Measurements from ENCODE around the gene MYO1E.
"Not testable (repeated sequence)": the region's sequence is repeated elsewhere in the genome, so short reads cannot be mapped to it uniquely, and the experiment has no call there.

The MYO1E gene

DNA sequence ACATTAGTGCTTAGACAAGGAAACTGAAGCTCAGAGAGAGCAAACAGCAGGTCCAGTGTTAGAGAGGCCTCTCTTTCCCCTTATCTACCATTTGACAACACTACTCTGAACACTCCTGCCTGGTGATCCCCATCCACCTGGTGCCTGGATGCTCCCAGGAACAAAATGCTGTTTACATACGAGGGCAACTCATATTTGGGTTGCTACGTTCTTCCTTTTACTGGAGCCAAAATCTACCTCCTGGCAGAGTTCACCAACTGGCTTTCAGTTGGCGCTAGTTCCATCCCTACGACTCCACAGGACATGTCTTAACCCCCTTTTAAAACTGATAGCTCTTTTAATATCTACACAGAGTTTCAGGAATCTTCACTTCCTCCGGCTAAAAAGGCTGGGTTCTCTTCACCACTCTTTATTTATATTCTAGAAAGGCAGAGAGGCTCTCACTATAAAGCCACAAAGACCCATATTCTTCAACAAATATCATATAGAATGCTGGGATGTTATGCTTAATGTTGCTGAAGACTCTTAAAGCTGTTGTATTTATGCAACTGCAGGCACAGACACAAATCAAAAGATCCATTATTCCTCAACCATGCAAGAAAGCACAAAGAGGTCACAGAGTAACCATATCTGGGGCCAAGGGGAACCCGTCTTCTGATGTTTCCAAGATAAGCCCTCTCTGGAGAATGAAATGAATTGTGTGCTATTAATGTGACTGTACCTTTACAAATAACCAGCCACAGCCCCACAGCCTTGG is 219.8 kb downstream of the MYO1E start:
- in situ Hi-C loops (cut with MboI; ENCODE audit: low sequenced_read_pairs) = no loop called here

DNA sequence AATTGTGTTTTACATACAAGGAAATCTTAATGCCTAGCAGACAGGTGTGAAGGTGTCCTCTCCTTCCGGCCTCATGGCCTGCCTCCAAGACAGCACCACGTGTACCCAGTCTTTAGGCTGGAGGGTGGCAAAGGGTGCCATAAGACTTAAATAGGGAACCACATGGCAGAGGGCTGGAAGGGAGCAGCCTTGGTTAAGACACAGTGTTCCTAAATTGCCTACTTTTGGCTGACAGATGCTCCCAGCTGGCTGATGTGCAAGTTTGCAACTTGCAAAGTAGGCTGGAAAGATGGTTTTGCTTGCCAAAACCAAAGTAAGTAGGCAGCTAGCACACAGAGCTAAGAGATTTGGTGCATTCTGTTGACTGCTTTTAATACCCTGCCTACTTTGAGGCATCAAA is 222.5 kb downstream of the MYO1E start:
- in situ Hi-C loops (cut with MboI; ENCODE audit: low sequenced_read_pairs) = no loop called here

DNA sequence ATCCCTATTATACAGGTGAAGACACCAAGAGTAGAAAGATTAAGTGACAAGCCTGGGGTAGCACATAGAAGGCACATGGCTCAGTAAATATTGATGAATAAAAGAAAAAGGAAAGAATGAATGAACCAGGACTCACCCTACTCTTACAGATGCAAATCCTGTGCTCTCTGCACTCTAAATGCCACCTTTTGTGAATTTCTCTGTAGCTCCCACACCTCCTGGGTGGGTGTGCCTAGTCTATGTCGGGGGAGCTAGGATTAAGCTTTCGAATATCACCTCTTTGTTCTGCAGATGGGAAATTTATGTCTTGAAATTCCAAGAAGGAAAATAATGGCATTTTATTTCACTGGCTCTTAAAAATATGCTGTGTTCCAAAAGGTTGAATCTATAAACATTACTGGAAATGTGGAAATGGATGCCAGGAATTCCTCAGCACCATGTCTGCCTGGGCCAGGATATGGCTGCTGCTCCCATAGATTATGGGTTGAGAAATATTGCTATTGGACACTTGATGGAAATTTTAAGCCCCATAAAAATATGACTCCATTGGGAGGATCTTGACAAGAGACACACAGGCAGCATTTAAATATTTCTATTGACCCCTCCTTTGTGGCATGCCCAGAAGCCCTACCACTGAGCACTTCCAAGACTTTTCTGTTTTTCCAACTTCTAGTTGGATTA is 224.4 kb downstream of the MYO1E start:
- in situ Hi-C loops (cut with MboI; ENCODE audit: low sequenced_read_pairs) = no loop called here

- in situ Hi-C loops (cut with MboI; ENCODE audit: low sequenced_read_pairs) = no loop called here
Measured at GRCh38 chr15:59147666-59148065, 225.0 kb downstream of the MYO1E start.

GRCh38 chr15:59144594-59144993 is 228.1 kb downstream of the MYO1E start:
- in situ Hi-C loops (cut with MboI; ENCODE audit: low sequenced_read_pairs) = not testable (repeated sequence)

DNA sequence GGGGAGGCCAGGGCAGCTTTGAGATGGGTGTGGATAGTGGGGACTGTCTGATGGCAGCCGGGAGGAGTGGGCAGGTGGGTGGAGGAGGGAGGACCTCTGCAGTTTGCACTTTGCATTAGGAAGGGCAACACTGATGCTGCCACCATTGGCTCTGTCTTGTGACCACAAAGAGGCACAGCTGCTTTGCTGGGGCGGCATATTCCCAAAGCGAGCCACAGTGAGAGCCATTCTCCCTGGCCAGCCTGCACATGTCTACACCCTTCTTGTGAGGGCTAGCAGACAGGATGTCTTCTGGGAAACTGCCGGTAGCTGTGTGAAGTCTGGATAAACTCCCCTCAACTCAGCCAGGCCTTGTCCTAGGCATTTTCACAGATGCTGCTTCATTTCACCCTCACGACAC is 229.4 kb downstream of the MYO1E start:
- in situ Hi-C loops (cut with MboI; ENCODE audit: low sequenced_read_pairs) = no loop called here

- in situ Hi-C loops (cut with MboI; ENCODE audit: low sequenced_read_pairs) = no loop called here
Measured at GRCh38 chr15:59140422-59141226, 232.0 kb downstream of the MYO1E start.

GRCh38 chr15:59138243-59138642 is 234.4 kb downstream of the MYO1E start:
- in situ Hi-C loops (cut with MboI; ENCODE audit: low sequenced_read_pairs) = no loop called here

- in situ Hi-C loops (cut with MboI; ENCODE audit: low sequenced_read_pairs) = no loop called here
Measured at GRCh38 chr15:59137566-59137965, 235.1 kb downstream of the MYO1E start.

GRCh38 chr15:59133929-59134427 is 238.7 kb downstream of the MYO1E start:
- in situ Hi-C loops (cut with MboI; ENCODE audit: low sequenced_read_pairs) = no loop called here

DNA sequence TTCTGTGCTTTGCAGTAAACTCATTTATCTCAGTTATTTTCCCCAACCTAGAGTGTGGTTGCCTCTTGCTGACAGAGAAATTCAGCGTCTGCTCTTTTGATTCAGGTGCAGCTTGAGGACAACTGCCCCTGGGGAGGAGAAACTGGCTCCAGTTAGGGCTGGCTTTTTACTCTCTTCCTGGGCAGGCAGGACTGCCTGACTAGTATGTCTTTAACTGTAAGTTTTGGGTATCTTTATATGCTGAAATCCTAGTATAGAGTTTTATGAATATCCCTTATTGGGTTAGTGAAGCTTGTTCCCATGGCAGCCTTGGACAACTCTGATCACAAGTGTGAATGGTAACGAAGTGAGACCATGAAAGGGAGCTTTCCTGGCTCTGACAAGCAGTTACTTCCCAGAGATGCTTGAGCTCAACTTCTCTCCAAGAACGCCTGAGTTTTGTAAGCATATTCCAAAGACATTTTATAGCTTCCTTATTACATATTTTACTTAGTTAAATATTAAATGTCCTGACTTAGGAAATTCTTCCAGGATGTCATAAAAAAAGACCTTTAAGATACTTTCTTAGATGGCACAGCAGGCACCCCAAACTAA is 240.6 kb downstream of the MYO1E start:
- in situ Hi-C loops (cut with MboI; ENCODE audit: low sequenced_read_pairs) = no loop called here

DNA sequence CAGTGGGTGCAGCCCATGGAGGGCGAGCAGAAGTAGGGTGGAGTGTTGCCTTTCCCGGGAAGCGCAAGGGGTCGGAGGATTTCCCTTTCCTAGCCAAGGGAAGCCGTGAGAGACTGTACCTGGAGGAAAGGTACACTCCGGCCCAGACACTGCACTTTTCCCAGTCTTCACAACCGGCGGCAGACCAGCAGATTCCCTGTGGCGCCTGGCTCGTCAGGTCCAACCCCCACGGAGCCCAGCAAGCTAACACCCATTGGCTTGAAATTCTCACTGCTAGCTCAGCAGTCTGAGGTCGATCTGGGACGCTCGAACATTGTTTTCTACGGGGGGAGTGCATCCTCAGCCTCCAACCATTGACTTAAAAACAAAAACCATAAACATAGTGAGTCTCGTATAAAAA is 241.2 kb downstream of the MYO1E start:
- in situ Hi-C loops (cut with MboI; ENCODE audit: low sequenced_read_pairs) = no loop called here

DNA sequence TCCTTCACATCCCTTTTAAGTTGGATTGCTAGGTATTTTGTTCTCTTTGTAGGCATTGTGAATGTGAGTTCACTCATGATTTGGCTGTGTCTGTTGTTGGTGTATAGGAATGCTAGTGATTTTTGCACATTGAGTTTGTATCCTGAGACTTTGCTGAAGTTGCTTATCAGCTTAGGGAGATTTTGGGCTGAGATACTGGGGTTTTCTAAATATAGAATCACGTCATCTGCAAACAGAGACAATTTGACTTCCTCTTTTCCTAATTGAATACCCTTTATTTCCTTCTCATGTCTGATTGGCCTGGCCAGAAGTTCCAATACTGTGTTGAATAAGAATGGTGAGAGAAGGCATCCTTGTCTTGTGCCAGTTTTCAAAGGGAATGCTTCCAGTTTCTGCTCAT is 245.4 kb downstream of the MYO1E start:
- in situ Hi-C loops (cut with MboI; ENCODE audit: low sequenced_read_pairs) = not testable (repeated sequence)

GRCh38 chr15:59125683-59126082 is 247.0 kb downstream of the MYO1E start:
- in situ Hi-C loops (cut with MboI; ENCODE audit: low sequenced_read_pairs) = not testable (repeated sequence)

DNA sequence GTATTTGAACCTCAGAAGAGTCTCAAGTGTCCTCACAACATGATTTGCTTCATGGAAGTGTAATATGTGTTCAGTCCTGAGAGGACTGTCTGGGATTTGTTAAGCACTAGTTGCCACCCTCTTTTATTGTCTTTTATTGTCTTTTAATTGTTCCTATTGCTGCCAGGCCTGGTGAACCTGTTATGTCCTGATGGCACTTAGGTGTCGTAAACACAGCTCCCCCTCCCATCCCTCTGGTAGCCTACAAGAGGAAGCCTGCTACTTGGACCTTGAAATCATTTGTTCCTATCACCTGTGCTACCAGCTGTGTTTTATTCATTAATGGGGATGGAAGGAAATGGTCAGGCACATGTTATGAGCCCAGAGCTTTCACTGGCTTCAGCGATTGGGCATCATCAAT is 248.4 kb downstream of the MYO1E start:
- in situ Hi-C loops (cut with MboI; ENCODE audit: low sequenced_read_pairs) = no loop called here

DNA sequence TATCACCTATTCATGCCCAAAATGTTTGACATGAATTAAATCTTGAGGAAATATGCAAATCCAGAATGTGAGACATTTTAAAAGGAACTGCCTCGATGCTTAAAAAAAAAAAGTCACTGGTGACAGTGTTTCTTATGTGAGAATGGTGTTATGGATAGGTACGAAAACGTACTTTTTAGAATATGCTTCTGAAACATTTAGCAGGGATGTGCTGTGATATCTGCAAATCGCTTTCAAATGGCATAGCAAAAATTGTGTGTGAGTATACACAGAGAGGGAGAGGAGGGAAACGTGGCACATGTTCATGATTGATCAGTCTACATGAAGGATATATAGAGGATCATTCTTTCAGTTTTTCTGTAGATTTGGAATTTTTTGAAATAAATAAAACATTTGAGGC is 251.7 kb downstream of the MYO1E start:
- in situ Hi-C loops (cut with MboI; ENCODE audit: low sequenced_read_pairs) = no loop called here

- in situ Hi-C loops (cut with MboI; ENCODE audit: low sequenced_read_pairs) = no loop called here
Measured at GRCh38 chr15:59119625-59120024, 253.0 kb downstream of the MYO1E start.

DNA sequence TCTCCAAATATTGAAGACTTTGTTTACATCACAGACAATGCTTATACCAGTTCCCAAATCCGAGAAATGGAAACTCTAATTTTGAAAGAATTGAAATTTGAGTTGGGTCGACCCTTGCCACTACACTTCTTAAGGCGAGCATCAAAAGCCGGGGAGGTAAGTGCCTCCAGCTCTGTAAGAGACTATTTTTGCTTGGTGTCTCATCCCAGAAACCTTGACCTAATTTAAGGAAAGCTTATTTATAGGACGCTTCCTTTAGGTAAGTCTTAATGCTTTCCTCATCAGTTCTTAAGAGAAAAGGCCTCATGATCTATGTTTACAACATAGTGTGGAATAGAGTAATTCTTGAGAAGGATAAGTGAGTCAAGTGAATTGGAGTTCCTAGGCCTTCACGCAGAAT is 255.9 kb downstream of the MYO1E start:
- in situ Hi-C loops (cut with MboI; ENCODE audit: low sequenced_read_pairs) = no loop called here

GRCh38 chr15:59116141-59116540 is 256.5 kb downstream of the MYO1E start:
- in situ Hi-C loops (cut with MboI; ENCODE audit: low sequenced_read_pairs) = no loop called here

GRCh38 chr15:59115047-59115446 is 257.6 kb downstream of the MYO1E start:
- in situ Hi-C loops (cut with MboI; ENCODE audit: low sequenced_read_pairs) = no loop called here

GRCh38 chr15:59111251-59111650 is 261.4 kb downstream of the MYO1E start:
- in situ Hi-C loops (cut with MboI; ENCODE audit: low sequenced_read_pairs) = no loop called here

Data from HL-60/S4 treated with phorbol 12-myristate 13-acetate at 8.2 ng/mL for 4 days and 3 days (cell line).